ENCODE measurements around the gene TBL3.

Gene TBL3

DNA sequence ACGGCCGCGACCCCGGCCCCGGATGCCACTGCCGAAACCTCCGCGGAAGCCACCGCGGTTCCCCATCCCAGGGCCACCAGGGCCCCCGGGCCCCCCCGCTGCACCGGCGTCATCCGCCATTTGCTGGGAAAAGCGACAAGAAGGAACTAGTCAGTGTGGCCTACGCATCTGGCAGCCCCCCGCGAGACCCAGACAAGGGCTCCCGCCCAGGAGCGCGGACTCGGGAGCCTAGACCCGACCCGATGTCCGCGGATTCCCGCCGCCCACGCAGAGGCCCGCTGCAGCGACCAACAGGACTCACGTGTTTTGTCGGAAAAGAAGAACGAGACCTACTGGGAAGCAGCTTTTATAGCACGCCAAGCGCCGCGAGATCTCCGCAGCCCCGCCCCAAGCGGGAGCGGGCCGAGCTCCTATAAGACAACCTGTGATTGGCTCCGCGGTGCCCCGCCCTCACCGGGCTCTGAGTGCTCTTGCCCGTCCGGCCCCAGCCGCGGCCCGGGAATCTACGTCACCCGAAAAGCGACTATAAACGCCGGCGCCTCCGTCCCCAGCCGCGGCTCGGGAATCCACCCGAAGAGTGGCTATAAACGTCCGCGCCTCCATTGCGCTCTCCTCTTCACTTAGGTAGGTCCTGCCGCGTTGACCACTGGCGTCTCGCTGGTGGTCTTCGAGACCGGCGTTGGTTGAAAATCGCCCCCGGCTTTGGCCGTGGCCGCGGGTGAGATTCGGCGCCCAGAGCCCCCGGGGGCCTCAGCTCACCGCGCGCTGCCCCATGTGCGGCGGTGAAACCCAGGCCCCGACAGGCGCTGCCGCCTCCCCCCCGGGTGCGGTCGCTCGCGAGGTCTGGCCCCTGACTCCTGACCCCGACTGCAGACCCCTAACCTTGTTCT is 7.1 kb upstream of the TBL3 start, which contains the start of gene RPS2:
RPS2 (minus strand) TSS at position 321 of the 890 bp plus-strand sequence; CDS start at position 120, 201 bp downstream.
- peak; percentile 99 for DNase-seq (ENCODE audit: low spot score)

DNA sequence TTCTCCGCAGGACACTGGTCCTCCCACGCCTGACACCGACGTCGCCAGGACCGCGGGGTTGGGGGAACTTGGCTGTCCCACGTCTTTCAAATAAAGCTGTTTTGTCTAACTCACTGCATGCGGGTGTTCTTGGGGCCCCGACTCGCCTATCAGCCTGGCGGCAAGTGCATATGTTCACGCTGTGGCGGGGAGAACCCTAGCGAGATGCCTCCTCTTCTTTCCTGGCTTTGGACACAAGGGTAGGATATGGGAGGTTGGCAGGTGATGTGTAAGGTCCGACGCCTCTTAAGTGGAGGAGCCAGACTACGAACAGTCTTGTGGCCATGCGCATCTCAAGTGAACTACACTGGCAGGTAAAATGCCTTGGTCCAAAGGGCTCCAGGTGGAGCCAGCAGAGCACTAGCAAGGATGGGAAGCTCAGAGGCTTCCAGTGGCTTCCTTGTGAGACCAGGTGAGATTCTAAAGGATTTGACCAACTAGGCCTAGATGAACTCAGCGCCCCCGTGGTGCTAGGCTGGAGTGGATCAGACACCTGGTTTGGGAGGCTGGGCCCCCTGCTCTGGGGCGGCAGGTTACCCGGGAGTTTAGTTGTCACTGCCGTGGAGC is 6.4 kb upstream of the TBL3 start:
- DNase-seq (ENCODE audit: low spot score): no peak

DNA sequence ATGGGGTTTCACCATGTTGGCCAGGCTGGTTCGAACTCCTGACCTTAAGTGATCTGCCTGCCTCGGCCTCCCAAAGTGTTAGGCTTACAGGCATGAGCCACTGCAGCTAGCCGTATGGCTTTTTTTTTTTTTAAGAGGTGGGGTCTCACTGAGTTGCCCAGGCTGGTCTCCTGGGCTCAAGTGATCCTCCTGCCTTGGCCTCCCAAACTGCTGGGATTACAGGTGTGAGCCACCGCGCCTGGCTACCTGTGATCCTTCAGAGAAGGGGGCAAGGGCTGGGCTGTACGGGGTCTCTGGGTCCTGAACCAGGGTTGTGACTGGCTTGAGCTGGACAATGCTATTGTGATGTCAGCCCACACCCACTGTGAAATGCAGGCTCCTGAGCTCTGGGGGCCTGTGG is 5.4 kb upstream of the TBL3 start, which contains the start of gene RNF151:
RNF151 (plus strand) TSS at position 397 of the 400 bp plus-strand sequence. CDS start 26 bp downstream, outside the sequence.
- DNase-seq (ENCODE audit: low spot score): no peak

DNA sequence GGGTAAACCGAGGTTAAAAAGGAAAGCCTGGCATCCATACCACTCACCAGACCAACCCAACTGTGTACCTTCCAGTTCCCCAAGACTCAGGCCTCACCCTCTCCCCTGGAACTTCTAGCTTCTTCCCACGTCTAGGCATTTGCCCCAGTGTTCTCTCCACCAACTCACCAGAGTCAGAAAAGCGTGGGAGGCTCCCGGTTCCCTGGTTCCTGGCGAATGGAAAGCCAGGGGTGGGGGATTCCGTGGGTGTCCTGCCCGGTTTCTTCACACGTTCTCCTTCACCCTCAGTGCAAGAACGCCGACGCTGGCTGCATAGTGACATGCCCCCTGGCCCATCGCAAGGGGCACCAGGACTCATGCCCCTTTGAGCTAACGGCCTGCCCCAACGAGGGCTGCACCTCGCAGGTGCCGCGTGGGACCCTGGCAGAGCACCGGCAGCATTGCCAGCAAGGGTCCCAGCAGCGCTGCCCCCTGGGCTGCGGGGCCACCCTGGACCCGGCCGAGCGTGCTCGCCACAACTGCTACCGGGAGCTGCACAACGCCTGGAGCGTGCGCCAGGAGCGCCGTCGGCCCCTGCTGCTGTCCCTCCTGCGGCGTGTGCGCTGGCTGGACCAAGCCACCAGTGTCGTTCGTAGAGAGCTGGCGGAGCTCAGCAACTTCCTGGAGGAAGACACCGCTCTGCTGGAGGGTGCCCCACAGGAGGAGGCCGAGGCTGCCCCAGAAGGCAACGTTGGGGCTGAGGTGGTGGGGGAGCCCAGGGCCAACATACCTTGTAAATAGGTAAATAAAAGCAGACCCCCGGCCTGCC is 3.5 kb upstream of the TBL3 start:
- no peak for DNase-seq (ENCODE audit: low spot score)

DNA sequence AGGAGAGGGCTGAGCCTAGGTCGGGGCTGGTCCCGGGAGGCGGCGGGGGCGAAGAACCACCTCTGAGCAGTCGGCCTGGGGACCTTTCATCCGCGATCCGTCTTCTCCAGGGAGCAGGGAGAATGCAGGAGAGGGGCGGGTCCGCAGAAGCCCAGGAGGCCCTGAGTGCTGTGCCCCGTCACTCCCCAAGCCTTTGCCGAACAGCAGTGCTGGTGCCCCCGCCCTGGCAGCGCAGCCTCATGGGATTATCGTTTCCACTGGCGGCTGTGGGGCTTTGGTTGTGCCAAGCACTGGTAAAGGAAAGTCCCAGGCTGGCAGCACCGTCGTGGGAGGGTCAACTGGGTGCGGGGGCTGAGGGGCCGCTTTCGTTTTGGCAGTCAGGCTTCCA is 631 bp downstream of the TBL3 start:
- no peak for DNase-seq (ENCODE audit: low spot score)

DNA sequence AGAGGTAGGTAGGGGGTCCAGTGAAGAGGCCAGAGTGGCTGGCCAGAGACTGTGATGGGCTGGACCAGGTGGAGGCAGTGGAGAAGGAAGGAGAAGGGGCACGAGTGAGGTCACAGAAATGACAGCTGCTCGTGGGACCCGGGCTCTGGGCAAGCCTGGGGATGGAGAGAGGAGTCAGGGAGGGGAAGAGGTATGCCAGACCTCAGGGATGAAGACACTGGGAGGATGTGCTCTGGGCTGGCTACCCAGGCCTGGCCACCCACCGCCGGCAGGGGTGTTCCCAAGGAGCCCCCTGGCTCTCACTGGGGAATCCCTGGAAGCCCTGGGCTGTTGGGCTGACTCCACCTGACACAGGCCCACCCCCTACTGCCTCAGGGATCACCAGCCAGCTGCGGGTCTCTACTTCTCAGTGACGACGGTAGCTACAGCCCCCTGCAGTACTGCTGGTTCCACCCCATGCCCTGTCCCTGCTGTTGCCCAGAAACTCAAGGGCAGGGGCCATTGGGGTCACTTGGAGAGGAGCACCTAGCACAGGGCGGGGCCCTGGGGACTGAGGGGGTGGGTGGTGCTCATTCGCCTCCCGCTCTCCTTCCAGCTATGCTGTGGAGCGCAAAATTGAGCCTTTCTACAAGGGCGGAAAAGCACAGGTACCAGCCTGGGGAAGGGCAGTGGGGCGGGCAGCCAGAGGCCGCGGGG is 1.8 kb downstream of the TBL3 start:
- DNase-seq (ENCODE audit: low spot score): no peak

DNA sequence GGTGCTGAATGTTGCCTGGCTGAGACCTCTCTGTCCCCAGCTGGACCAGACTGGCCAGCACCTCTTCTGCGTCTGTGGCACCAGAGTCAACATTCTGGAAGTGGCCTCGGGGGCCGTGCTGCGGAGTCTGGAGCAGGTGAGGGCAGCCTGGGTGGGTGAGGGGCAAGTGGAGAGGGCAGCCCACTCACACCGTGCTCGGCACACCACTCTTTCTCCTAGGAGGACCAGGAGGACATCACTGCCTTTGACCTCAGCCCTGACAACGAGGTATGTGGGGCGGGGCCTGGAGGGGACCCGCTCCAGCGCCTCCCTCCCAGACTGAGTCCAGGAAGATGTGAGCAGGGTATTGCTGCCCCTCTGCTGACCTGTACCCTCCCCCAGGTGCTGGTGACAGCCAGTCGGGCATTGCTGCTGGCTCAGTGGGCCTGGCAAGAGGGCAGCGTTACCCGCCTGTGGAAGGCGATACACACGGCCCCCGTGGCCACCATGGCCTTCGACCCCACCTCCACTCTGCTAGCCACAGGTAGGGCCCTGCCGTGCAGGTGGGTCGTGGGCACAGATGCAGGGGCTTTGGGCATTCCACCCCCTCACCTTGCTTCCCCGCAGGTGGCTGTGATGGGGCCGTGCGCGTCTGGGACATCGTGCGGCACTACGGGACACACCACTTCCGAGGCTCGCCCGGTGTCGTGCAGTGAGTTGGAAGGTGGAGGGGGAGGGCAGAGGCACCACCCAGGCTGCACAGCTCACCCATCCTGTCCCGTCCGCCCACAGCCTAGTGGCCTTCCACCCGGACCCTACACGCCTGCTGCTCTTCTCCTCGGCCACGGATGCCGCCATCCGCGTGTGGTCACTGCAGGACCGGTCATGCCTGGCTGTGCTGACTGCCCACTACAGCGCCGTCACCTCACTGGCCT is 2.6 kb downstream of the TBL3 start:
- DNase-seq (ENCODE audit: low spot score): no peak

DNA sequence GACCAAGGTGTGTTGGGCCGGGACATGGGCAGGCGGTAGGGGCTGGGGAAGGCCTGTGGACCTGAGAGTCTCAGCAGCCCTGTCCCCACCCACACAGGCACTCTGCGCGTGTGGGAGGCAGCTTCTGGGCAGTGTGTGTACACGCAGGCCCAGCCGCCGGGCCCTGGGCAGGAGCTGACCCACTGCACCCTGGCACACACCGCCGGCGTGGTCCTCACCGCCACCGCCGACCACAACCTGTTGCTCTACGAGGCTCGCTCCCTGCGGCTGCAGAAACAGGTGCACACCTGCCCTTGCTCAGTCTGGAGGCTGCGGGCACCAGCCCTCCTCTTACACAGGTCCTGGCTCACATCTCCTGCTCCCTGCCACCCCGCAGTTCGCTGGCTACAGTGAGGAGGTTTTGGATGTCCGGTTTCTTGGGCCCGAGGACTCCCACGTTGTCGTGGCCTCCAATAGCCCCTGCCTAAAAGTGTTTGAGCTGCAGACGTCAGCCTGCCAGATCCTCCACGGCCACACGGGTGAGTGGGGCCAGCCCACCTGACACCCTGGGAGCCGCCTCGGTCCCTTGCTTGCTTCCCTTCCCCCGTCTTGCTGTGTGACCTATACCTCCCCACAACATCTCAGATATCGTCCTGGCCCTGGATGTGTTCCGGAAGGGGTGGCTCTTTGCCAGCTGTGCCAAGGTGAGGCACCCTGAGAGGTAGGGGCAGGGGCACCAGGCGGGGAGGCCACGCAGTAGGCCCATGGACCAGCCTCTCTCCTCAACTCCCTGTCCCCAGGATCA is 3.8 kb downstream of the TBL3 start:
- no peak for DNase-seq (ENCODE audit: low spot score)

DNA sequence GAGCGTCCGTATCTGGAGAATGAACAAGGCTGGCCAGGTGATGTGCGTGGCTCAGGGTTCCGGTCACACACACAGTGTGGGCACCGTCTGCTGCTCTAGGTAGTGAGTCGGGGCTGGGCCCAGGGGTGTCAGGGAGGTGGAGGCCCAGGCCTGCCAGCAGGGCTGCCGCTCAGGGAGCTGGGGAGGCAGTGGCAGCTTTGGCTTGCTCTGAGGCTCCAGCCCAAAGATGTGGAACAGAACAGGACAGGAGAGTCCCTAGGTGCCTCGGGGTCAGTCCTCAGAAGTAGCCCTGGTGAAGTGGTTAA is 4.3 kb downstream of the TBL3 start:
- DNase-seq (ENCODE audit: low spot score): no peak

DNA sequence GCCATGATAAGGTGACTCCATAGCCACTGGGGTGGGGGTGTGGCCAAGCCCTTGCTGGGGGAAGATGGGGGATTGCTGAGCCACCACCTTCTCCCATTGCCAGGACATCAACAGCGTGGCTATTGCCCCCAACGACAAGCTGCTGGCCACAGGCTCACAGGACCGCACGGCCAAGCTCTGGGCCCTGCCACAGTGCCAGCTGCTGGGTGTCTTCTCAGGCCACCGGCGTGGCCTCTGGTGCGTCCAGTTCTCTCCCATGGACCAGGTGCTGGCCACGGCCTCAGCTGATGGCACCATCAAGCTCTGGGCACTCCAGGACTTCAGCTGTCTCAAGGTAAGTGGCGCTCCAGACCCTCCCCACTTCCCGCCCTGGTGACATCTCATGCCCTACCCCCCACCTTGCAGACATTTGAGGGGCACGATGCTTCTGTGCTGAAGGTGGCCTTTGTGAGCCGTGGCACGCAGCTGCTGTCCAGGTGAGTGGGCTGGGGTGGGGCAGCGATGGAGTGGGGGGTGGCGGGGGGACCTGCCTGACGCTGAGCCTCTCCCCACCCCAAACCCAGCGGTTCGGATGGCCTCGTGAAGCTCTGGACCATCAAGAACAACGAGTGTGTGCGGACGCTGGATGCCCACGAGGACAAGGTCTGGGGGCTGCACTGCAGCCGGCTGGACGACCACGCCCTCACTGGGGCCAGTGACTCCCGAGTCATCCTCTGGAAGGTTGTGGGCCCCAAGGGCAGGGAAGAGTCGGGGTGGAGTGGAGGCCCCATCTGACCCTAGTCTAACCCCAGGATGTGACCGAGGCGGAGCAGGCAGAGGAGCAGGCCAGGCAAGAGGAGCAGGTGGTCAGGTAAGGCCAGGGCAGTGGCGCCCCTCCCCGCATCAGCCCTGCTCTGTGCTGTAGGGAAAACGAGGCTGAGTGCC is 5.4 kb downstream of the TBL3 start:
- no peak for DNase-seq (ENCODE audit: low spot score)

DNA sequence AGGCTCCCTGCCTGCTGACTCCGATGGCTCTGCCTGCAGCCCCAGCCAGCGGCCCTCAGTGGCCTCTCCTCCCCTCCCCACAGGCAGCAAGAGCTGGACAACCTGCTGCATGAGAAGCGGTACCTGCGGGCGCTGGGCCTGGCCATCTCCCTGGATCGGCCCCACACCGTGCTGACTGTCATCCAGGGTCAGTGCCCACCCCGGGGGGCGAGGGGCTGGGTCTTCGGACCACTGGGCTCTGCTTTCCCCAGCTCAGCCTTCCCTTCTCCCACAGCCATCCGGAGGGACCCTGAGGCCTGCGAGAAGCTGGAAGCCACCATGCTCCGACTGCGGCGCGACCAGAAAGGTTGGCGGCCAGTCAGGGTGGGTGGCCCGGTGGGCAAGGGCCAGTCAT is 6.0 kb downstream of the TBL3 start:
- no peak for DNase-seq (ENCODE audit: low spot score)

DNA sequence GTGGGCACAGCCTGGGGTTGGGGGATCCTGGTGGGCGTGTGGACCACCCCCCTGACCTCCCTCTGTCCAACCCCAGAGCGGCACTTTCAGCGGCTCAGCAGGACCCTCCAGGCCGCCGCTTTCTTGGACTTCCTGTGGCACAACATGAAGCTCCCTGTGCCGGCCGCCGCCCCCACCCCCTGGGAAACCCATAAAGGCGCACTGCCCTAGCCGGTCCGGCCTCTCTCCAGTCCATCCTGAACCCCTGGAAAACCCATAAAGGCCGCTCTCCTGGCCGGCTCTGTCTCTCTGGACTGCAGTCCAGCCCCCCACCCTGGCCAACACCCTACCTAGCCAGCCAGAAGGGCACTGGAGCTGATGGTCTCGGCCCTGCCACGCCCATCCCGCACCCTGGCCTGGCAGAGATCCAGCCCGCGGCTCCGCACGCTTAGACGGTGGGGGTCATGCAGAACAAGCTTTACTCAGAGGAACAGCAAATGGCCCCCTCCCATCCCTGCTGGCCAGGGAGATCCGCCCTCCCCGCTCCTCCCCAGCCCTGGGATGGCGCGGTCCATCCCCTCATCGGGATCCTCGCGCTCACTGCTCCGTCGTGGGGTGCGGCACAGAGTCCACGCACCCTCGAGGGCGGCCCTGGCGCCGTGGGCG is 6.7 kb downstream of the TBL3 start:
- no peak for DNase-seq (ENCODE audit: low spot score)

DNA sequence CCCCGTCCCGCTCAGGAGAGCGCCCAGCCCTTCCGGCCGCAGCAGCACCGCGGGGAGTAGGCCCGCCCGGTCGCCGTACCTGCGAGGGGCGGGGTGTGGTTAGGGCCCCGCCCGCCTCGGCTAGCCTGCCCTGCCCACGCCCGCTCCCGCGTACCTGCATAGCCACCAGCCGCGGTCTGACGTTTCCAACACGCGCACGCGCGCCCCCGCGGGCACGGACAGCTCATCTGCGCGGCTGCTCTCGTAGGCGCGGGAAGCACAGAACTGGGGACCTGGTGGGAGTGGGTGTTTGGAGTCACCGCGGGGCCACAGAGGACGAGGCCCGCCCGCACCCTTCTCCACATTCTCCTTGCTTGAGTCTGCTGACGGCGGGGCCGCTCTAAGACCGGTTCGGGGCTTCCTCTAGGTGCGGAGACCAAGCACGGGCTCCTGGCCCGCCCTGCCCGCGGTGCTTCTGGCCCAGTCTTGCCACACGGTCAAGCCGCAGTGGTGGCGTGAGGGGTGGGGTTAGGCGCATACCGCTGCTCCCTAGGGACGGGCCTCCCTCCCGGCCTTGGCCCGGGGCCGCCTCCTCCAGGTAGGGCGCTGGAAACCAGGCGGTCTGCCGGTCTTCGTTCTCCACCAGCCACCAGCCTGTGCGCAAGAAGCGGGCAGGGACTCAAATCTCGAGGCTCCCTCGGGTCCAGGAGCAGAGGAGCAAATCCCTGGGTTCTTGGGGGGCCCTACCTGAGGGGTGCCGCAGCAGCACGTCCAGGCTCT is 7.6 kb downstream of the TBL3 start:
- peak; percentile 48 for DNase-seq (ENCODE audit: low spot score)

DNA sequence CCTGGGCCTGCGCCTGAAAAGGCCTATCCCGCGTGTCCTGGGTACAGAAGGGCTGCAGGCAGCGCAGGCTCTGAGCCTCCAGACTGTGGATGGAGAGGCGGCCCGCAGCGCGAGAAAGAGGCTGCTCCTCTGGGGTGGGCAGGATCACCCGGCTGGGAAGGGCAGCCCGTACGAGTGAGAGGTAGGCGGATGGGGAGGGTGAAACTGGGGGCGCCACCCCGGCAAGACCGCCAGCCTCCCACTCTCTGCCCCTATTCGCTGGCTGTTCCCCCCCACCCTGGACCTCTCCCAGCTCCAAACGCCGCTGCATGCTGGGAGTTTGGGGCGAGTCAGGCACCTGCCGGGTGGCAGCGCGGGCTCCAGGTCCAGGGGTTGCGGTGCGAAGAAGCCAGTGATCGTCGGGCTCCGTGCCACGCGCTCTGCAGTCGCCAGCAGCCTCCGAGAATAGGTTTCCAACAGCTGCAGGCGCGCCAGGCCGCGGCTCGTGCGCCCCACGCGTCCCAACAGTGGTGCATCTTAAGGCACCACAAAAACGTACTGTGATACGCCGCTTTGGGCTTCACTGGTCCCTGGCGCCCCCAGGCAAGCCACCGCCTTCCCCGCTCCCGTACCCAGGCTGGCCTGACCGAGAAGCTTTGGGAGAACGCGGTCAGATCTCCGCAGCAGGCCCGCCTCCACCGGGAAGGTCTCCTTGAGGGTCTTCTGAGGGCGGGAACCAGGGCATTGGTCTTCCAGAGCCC is 8.3 kb downstream of the TBL3 start:
- DNase-seq (ENCODE audit: low spot score): no peak

DNA sequence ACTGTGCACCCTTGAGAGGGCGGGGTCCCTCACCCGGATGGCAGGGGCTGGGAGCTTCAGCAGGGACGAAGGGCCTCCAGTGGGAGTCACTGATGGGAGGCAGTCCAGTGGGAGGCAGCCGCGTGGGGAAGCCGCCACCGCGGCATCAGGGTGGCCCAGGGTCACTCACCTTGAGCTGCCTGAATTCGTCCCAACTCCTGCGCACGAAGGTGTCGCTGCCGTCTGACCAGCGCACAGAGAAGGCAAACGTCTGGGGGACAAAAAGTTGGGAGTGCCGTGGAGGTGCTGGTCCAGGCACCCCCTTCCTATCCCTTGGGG is 8.9 kb downstream of the TBL3 start:
- no peak for DNase-seq (ENCODE audit: low spot score)

DNA sequence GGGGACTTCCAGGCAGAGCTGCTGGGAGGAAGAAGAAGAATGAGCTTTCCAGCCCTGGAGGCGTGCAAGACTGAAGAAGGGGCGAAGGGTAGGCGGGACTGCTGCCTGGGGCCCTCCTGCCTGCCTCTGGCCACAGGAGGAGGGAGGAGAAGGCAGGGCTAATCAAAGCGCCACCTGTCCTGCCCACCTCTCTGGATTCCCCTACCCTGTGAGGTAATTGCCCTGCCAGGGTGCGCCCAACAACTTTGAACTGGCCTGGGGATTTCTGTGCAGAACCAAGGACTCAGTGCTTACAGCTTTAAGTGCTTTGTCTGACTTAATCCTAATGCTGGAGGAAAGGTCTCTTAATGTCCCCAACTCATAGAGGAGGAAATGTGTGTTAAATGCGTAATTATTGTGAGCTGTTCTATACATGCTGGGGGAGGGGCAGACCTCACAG is 9.6 kb downstream of the TBL3 start, which contains the start of gene NOXO1:
NOXO1 (minus strand) TSS at position 72 of the 439 bp plus-strand sequence. CDS start 290 bp downstream, outside the sequence.
- no peak for DNase-seq (ENCODE audit: low spot score)

DNA sequence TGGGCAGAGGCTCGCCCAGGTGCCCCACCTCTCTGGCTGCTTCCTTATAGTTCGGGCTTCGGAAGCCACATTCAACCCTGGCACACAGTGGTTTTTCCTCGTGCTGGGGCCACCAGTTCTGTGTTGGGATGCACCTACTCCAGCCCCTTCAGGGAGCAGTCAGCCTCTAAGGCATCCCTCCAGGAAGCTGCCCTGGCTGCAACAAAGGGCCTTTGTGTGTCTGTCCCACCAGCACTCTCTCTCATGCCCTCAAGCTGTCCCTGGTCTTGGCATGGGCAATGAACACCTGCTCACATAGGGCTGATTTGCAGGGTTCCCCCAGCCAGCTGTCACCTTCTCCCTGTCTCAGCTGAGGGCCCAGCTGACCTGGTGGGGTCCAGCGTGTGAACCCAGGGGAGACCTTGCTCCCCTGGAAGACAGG is 10.2 kb downstream of the TBL3 start:
- no peak for DNase-seq (ENCODE audit: low spot score)

Measured in LoVo (cell line).